ENCODE data around the gene OPCML.

OPCML gene

GRCh38 chr11:133541021-133541719, 8.9 kb upstream of the OPCML start:
- no peak for DNase-seq (ENCODE audit: low read depth)

GRCh38 chr11:133536198-133536597, 3.9 kb upstream of the OPCML start:
- no peak for DNase-seq (ENCODE audit: low read depth)

- DNase-seq (ENCODE audit: low read depth) = no peak
Observed at GRCh38 chr11:133533205-133533604, 904 bp upstream of the OPCML start.

GRCh38 chr11:133531458-133531857, 843 bp downstream of the OPCML start:
- DNase-seq (ENCODE audit: low read depth) = no peak

GRCh38 chr11:133530501-133530835, 1.8 kb downstream of the OPCML start:
- DNase-seq (ENCODE audit: low read depth) = no peak

- no peak for DNase-seq (ENCODE audit: low read depth)
Observed at GRCh38 chr11:133529807-133530500, 2.3 kb downstream of the OPCML start.

- DNase-seq (ENCODE audit: low read depth) = no peak
Observed at GRCh38 chr11:133526790-133527189, 5.5 kb downstream of the OPCML start.

- DNase-seq (ENCODE audit: low read depth) = no peak
Observed at GRCh38 chr11:133525976-133526375, 6.3 kb downstream of the OPCML start.

- no peak for DNase-seq (ENCODE audit: low read depth)
Observed at GRCh38 chr11:133524488-133524887, 7.8 kb downstream of the OPCML start.

GRCh38 chr11:133522344-133522743, 10.0 kb downstream of the OPCML start:
- DNase-seq (ENCODE audit: low read depth) = no peak

GRCh38 chr11:133521502-133521901, 10.8 kb downstream of the OPCML start:
- DNase-seq (ENCODE audit: low read depth) = no peak

GRCh38 chr11:133520707-133521106, 11.6 kb downstream of the OPCML start:
- DNase-seq (ENCODE audit: low read depth) = no peak

GRCh38 chr11:133519560-133519959, 12.7 kb downstream of the OPCML start:
- DNase-seq (ENCODE audit: low read depth) = no peak

- DNase-seq (ENCODE audit: low read depth) = no peak
Observed at GRCh38 chr11:133518702-133519264, 13.5 kb downstream of the OPCML start.

GRCh38 chr11:133516845-133517244, 15.5 kb downstream of the OPCML start:
- DNase-seq (ENCODE audit: low read depth) = no peak

- DNase-seq (ENCODE audit: low read depth) = no peak
Observed at GRCh38 chr11:133515107-133515506, 17.2 kb downstream of the OPCML start.

GRCh38 chr11:133509924-133510697, 22.2 kb downstream of the OPCML start:
- DNase-seq (ENCODE audit: low read depth) = no peak

- DNase-seq (ENCODE audit: low read depth) = no peak
Observed at GRCh38 chr11:133508468-133508867, 23.8 kb downstream of the OPCML start.

- DNase-seq (ENCODE audit: low read depth) = no peak
Observed at GRCh38 chr11:133507185-133507584, 25.1 kb downstream of the OPCML start.

- DNase-seq (ENCODE audit: low read depth) = no peak
Observed at GRCh38 chr11:133506551-133507094, 25.7 kb downstream of the OPCML start.

GRCh38 chr11:133506023-133506422, 26.3 kb downstream of the OPCML start:
- DNase-seq (ENCODE audit: low read depth) = no peak

GRCh38 chr11:133504906-133505305, 27.4 kb downstream of the OPCML start:
- DNase-seq (ENCODE audit: low read depth) = no peak

Measured in T follicular helper cell (primary cell).